ENCODE results near the gene BFSP2.

DNA sequence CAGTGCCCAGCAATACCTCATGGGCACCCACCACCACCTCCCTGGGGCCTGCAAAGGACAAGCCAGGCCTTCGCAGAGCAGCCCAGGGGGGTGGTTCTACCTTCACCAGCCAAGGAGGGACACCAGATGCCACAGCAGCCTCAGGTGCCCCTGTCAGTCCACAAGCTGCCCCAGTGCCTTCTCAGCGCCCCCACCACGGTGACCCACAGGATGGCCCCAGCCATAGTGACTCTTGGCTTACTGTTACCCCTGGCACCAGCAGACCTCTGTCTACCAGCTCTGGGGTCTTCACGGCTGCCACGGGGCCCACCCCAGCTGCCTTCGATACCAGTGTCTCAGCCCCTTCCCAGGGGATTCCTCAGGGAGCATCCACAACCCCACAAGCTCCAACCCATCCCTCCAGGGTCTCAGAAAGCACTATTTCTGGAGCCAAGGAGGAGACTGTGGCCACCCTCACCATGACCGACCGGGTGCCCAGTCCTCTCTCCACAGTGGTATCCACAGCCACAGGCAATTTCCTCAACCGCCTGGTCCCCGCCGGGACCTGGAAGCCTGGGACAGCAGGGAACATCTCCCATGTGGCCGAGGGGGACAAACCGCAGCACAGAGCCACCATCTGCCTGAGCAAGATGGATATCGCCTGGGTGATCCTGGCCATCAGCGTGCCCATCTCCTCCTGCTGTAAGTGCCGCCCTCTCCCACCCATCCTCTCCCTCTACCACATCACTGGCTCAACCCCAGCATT, 19.2 kb upstream of the BFSP2 start:
- TF ChIP-seq POLR2AphosphoS5 (IDR thresholded peaks at IDR 0.05; ENCODE audit: low read depth, low read length) = no peak
- no peak for TF ChIP-seq TAF1 (IDR thresholded peaks at IDR 0.05; ENCODE audit: low read depth, low read length)
- no peak for TF ChIP-seq POLR2A (IDR thresholded peaks at IDR 0.05; ENCODE audit: low read depth, low read length)
- no peak for TF ChIP-seq PAX5 (IDR thresholded peaks at IDR 0.05; ENCODE audit: insufficient read depth, low read length, severe bottlenecking)
- TF ChIP-seq SPI1 (IDR thresholded peaks at IDR 0.05; ENCODE audit: low read depth, low read length) = no peak
- TF ChIP-seq POU2F2 (IDR thresholded peaks at IDR 0.05; ENCODE audit: low read depth, low read length) = no peak
